Measurements from ENCODE around the gene APBA3. TPM values are rescaled to one million over a fixed set of nuclear protein-coding genes. Genes with fewer than 3 reads are reported as not detected.

APBA3 gene
- total and polyA plus RNA-seq, 2 experiments from 2014 or later, result 34.3 to 49.4 TPM

DNA sequence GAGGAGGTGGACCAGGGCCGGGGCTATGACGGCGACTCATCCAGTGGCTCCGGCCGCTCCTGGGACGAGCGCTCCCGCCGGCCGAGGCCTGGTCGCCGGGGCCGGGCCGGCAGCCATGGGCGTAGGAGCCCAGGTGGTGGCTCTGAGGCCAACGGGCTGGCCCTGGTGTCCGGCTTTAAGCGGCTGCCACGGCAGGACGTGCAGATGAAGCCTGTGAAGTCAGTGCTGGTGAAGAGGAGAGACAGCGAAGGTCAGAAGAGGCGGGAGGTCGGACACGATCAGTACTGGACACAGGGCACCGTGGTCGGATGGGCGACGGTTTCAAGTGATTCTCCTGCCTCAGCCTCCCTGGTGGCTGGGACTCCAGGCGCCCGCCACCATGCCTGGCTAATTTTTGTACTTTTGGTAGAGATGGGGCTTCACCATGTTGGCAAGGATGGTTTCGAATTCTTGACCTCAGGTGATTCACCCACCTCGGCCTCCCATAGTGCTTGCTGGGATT is 31.0 kb downstream of the APBA3 start:
- Histone ChIP-seq H3K27ac (no peak overlapping the region), H3K36me3 (no peaks in the 10 kb centered on the region), H3K27me3 (peaks cover 3% of the 10 kb centered on the region), H3K4me3 (no peak overlapping the region), H3K9me3 (ENCODE audit: low read depth) (no peaks in the 10 kb centered on the region), H3K4me1 (ENCODE audit: low read depth) (no peaks in the 10 kb centered on the region)
- DNase-seq (ENCODE audit: low read depth in 1 of 2, low spot score in 1 of 2), result no peak
- TF ChIP-seq, protein P1, sequence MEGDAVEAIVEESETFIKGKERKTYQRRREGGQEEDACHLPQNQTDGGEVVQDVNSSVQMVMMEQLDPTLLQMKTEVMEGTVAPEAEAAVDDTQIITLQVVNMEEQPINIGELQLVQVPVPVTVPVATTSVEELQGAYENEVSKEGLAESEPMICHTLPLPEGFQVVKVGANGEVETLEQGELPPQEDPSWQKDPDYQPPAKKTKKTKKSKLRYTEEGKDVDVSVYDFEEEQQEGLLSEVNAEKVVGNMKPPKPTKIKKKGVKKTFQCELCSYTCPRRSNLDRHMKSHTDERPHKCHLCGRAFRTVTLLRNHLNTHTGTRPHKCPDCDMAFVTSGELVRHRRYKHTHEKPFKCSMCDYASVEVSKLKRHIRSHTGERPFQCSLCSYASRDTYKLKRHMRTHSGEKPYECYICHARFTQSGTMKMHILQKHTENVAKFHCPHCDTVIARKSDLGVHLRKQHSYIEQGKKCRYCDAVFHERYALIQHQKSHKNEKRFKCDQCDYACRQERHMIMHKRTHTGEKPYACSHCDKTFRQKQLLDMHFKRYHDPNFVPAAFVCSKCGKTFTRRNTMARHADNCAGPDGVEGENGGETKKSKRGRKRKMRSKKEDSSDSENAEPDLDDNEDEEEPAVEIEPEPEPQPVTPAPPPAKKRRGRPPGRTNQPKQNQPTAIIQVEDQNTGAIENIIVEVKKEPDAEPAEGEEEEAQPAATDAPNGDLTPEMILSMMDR (IDR thresholded peaks at IDR 0.05; ENCODE audit: low read depth, low read length), result no peak

DNA sequence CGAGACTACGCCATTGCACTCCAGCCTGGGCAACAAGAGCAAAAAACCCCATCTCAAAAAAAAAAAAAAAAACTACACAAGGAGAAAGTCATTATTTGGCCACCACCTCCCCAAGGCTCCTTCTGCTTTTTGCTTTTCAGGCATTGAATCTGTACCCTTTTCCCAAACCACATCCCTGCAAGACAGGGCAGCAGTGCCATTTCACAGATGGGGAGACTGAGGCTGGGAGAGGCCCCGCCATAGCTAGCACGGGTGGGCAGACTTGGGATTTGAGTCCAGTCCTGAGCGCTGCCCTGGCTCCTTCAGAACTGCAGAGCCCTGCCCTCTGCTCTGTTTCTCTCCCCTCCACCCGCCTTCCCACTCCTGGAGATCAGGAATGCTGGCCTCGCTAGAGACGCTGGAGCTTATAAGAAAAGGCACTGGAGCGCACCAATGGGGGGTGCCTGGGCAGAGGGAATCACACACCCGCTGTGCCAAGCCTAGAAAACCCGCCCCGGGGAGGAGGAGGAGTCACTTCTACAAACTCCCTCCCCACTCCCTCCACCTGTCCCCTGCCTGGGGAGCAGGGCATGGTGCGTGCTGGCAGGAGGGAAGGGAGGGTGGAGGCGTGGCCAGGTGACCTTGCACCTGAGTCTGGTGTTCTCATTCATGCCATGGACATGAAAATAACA is 35.7 kb downstream of the APBA3 start:
- H3K27ac ChIP-seq, result no peak overlapping the region
- TF ChIP-seq, protein P1 (IDR thresholded peaks at IDR 0.05; ENCODE audit: low read depth, low read length), result no peak
- no peak overlapping the region for H3K4me3 ChIP-seq
- no peaks in the 10 kb centered on the region for H3K9me3 ChIP-seq (ENCODE audit: low read depth)
- peaks cover 22% of the 10 kb centered on the region for H3K27me3 ChIP-seq
- H3K4me1 ChIP-seq (ENCODE audit: low read depth), result no peaks in the 10 kb centered on the region
- no peaks in the 10 kb centered on the region for H3K36me3 ChIP-seq
- peak; percentile 20 to 25 for DNase-seq (ENCODE audit: low read depth in 1 of 2, low spot score in 1 of 2)

DNA sequence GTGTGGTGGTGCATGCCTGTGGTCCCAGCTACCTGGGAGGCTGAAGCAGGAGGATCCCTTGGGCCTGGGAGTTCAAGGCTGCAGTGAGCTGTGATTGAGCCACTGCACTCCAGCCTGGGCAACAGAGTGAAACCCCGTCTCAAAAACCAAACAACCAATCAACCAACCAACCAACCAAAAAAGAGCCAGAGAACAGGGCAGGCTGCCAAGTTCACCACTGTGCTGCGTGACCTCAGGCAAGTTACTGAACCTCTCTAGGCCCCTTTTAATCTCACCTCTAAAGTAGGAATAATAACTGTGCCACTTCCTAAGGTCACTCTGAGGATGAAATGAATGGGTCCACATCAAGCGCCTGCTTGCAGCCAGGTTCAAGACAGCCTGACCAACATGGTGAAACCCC is 36.4 kb downstream of the APBA3 start:
- no peak for DNase-seq (ENCODE audit: low read depth in 1 of 2, low spot score in 1 of 2)
- H3K9me3 ChIP-seq (ENCODE audit: low read depth), result no peaks in the 10 kb centered on the region
- TF ChIP-seq, protein P1 (IDR thresholded peaks at IDR 0.05; ENCODE audit: low read depth, low read length), result no peak

DNA sequence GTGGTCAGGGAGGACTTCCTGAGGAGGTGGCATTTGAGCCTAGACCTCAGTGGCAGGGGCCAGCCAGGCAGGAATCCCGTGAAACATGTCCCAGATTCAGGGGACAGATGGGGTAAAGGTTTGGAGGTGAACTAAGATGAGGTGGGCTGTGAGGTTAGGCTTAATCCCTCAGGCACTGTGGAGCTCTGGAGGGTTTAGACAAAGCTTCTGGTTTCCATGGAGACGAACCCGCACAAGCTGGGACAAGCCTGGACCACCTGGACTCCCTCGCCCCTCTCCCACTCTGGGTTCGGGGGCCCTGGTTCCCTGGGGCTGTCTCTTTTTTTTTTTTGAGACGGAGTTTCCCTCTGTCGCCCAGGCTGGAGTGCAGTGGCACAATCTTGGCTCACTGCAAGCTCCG is 37.6 kb downstream of the APBA3 start:
- TF ChIP-seq, protein P1 (IDR thresholded peaks at IDR 0.05; ENCODE audit: low read depth, low read length), result no peak
- H3K4me1 ChIP-seq (ENCODE audit: low read depth), result no peaks in the 10 kb centered on the region
- peaks cover 22% of the 10 kb centered on the region for H3K27me3 ChIP-seq
- no peak overlapping the region for H3K27ac ChIP-seq
- DNase-seq (ENCODE audit: low read depth in 1 of 2, low spot score in 1 of 2), result no peak
- no peaks in the 10 kb centered on the region for H3K36me3 ChIP-seq
- no peak overlapping the region for H3K4me3 ChIP-seq
- no peaks in the 10 kb centered on the region for H3K9me3 ChIP-seq (ENCODE audit: low read depth)

More for the DNA sequence above, 36.4 kb downstream of the APBA3 start:
- Histone ChIP-seq H3K36me3 (no peaks in the 10 kb centered on the region), H3K4me3 (no peak overlapping the region), H3K27me3 (peaks cover 22% of the 10 kb centered on the region), H3K27ac (no peak overlapping the region), H3K4me1 (ENCODE audit: low read depth) (no peaks in the 10 kb centered on the region)

DNA sequence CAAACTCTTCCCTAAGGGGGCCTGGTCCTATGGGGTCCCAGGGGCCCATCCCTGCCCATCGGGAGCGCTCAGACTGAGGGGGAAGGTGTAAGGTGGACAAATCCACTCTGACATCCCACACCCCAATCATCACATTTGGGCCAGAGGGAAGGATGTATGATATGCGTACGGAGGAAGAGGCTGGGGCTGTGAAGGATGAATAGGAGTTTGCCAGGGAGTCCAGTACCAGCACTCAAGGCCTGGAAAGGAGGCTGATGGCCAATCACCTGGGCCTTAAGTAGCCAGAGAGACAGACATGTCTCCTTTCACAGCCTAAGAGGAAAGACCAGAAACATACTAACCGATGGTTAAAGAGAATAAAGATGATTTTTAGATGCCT is 38.4 kb downstream of the APBA3 start:
- Histone ChIP-seq H3K4me3 (no peak overlapping the region), H3K4me1 (ENCODE audit: low read depth) (no peaks in the 10 kb centered on the region), H3K27ac (no peak overlapping the region), H3K9me3 (ENCODE audit: low read depth) (no peaks in the 10 kb centered on the region), H3K36me3 (no peaks in the 10 kb centered on the region), H3K27me3 (peaks cover 22% of the 10 kb centered on the region)
- TF ChIP-seq, protein P1 (IDR thresholded peaks at IDR 0.05; ENCODE audit: low read depth, low read length), result no peak
- DNase-seq (ENCODE audit: low read depth in 1 of 2, low spot score in 1 of 2), result no peak

All from cardiac muscle cell (in vitro differentiated cells and primary cell).